Liver (tissue), 9 donors: ENCODE measurements around the gene OR1K1. TPM values are rescaled to one million over a fixed set of nuclear protein-coding genes. Genes with fewer than 3 reads are reported as not detected.

Source experiments
- DNase-seq: peaks from one replicate; pipeline ENCODE4 v3.0.0-alpha.2; 2017; ENCODE audit warnings: low spot score
- H3K27ac ChIP-seq, 2 donors: one replicate each; pipeline ENCODE4 v1.7.0; 2013; ENCODE audit warnings: inconsistent platforms in 2 of 2, low read length in 2 of 2, control low read depth in 1 of 2, low read depth in 1 of 2, mild to moderate bottlenecking in 1 of 2
- H3K27me3 ChIP-seq, 4 donors: one replicate each; pipeline versions ENCODE4 v1.6.1 to v1.7.0; 2013; ENCODE audit warnings: low read length in 3 of 4, inconsistent platforms in 1 of 4, mild to moderate bottlenecking in 1 of 4, moderate library complexity in 1 of 4; ENCODE audit not compliant: control insufficient read depth in 4 of 4, insufficient read depth in 4 of 4
- H3K36me3 ChIP-seq, 4 donors: one replicate each; pipeline versions ENCODE4 v1.6.1 to v1.7.0; 2013; ENCODE audit warnings: low read length in 3 of 4, mild to moderate bottlenecking in 3 of 4, low read depth in 1 of 4, moderate library complexity in 1 of 4; ENCODE audit not compliant: control insufficient read depth in 4 of 4, insufficient read depth in 3 of 4
- H3K4me1 ChIP-seq, 4 donors: one replicate each; pipeline versions ENCODE4 v1.6.1 to v1.7.0; 2013; ENCODE audit warnings: low read length in 3 of 4, mild to moderate bottlenecking in 3 of 4, moderate library complexity in 1 of 4; ENCODE audit not compliant: control insufficient read depth in 4 of 4, insufficient read depth in 4 of 4
- H3K4me3 ChIP-seq, 3 donors: one replicate each; pipeline versions ENCODE4 v1.6.1 to v1.7.0; 2013; ENCODE audit warnings: low read length in 3 of 3, control low read depth in 1 of 3, low read depth in 1 of 3, mild to moderate bottlenecking in 1 of 3
- H3K9ac ChIP-seq, 2 donors: one replicate each; pipeline ENCODE4 v1.7.0; 2013; ENCODE audit warnings: low read length in 2 of 2, mild to moderate bottlenecking in 2 of 2, moderate library complexity in 2 of 2, control low read depth in 1 of 2, low read depth in 1 of 2
- H3K9me3 ChIP-seq, 4 donors: one replicate each; pipeline versions ENCODE4 v1.6.1 to v1.7.0; 2013; ENCODE audit warnings: low read length in 3 of 4; ENCODE audit not compliant: control insufficient read depth in 4 of 4
- ATF3 ChIP-seq: IDR thresholded peaks from 2 replicates; pipeline ENCODE4 v1.6.1; 2016; ENCODE audit warnings: antibody characterized with exemption
- EGR1 ChIP-seq, 2 donors: IDR thresholded peaks; 2 replicates each; pipeline ENCODE4 v1.6.1; 2016 to 2018; ENCODE audit warnings: antibody characterized with exemption in 2 of 2, low read depth in 2 of 2
- FOXA1 ChIP-seq: IDR thresholded peaks from 2 replicates; pipeline ENCODE4 v1.6.1; 2016; ENCODE audit warnings: antibody characterized with exemption
- FOXA2 ChIP-seq: IDR thresholded peaks from 2 replicates; pipeline ENCODE4 v1.6.1; 2016; ENCODE audit warnings: antibody characterized with exemption
- GABPA ChIP-seq, 2 donors: IDR thresholded peaks in 1 of 2; conservative IDR thresholded peaks in 1 of 2; 2 replicates each; pipeline ENCODE4 v1.6.1; 2016; ENCODE audit warnings: antibody characterized with exemption in 2 of 2, mild to moderate bottlenecking in 1 of 2, moderate library complexity in 1 of 2
- HNF4A ChIP-seq, 2 donors: conservative IDR thresholded peaks; 2 replicates each; pipeline ENCODE4 v1.6.1; 2016; ENCODE audit warnings: antibody characterized with exemption in 2 of 2, mild to moderate bottlenecking in 2 of 2
- HNF4G ChIP-seq: IDR thresholded peaks from 2 replicates; pipeline ENCODE4 v1.6.1; 2016; ENCODE audit warnings: antibody characterized with exemption
- JUND ChIP-seq, 2 donors: IDR thresholded peaks; 2 replicates each; pipeline ENCODE4 v1.6.1; 2016; ENCODE audit warnings: antibody characterized with exemption in 2 of 2
- NR2F2 ChIP-seq: IDR thresholded peaks from 2 replicates; pipeline ENCODE4 v1.6.1; 2016; ENCODE audit warnings: antibody characterized with exemption
- RAD21 ChIP-seq, 2 donors: IDR thresholded peaks; 2 replicates each; pipeline ENCODE4 v1.6.1; 2016; ENCODE audit warnings: antibody characterized with exemption in 2 of 2, mild to moderate bottlenecking in 2 of 2
- REST ChIP-seq: IDR thresholded peaks from 2 replicates; pipeline ENCODE4 v1.6.1; 2016; ENCODE audit warnings: antibody characterized with exemption, mild to moderate bottlenecking
- RXRA ChIP-seq, 2 donors: IDR thresholded peaks; 2 replicates each; pipeline ENCODE4 v1.6.1; 2017 to 2018; ENCODE audit warnings: antibody characterized with exemption in 2 of 2, mild to moderate bottlenecking in 1 of 2
- SP1 ChIP-seq: IDR thresholded peaks from 2 replicates; pipeline ENCODE4 v1.6.1; 2018; ENCODE audit warnings: antibody characterized with exemption, mild to moderate bottlenecking
- TAF1 ChIP-seq: conservative IDR thresholded peaks from 2 replicates; pipeline ENCODE4 v1.6.1; 2016; ENCODE audit warnings: antibody characterized with exemption, mild to moderate bottlenecking
- YY1 ChIP-seq: IDR thresholded peaks from 2 replicates; pipeline ENCODE4 v1.6.1; 2016; ENCODE audit warnings: antibody characterized with exemption, mild to moderate bottlenecking
- ZBTB33 ChIP-seq: IDR thresholded peaks from 2 replicates; pipeline ENCODE4 v1.6.1; 2016; ENCODE audit warnings: antibody characterized with exemption
- WGBS: extraction: QIAGEN DNeasy Blood & Tissue Kit; methylation state at CpG from one replicate; pipeline ENCODE4 v1.1.7; 2013; 5-methylcytosine and 5-hydroxymethylcytosine counted together
- polyA plus RNA-seq, 2 donors: library from polyadenylated mRNA; stranded (reverse) in 1 of 2; unstranded in 1 of 2; fragments of 200-250 nt in 1 of 2; fragments of >200 nt in 1 of 2; fragmentation: Nextera tagmentation in 1 of 2; extraction: Ambion mirVana in 1 of 2; gene quantifications; one replicate each; pipeline versions ENCODE4 v1.2.1 to v1.2.3, GENCODE V29; 2013 to 2015
- total RNA-seq, 2 donors: library from RNA; depleted of rRNA; stranded (reverse); fragments of >200 nt; gene quantifications; one replicate each; pipeline ENCODE4 v1.2.3, GENCODE V29; 2014
- TF ChIP-seq, protein P1 (sequence below): IDR thresholded peaks from 2 replicates; pipeline ENCODE4 v1.6.1; 2016; ENCODE audit warnings: antibody characterized with exemption
- TF ChIP-seq, protein P2 (sequence below): fragments of 150-350 bp; IDR thresholded peaks from 2 replicates; pipeline ENCODE4 v1.5.1; 2017; ENCODE audit warnings: improper control_type of control experiment, low read depth, low read length; ENCODE audit not compliant: missing input control
- donor health status: healthy.
- donor health status: healthy.
- donor health status: healthy.
- donor health status: healthy.
- donor health status: healthy.

Gene OR1K1
- total and polyA plus RNA-seq, 4 donors: not detected

DNA sequence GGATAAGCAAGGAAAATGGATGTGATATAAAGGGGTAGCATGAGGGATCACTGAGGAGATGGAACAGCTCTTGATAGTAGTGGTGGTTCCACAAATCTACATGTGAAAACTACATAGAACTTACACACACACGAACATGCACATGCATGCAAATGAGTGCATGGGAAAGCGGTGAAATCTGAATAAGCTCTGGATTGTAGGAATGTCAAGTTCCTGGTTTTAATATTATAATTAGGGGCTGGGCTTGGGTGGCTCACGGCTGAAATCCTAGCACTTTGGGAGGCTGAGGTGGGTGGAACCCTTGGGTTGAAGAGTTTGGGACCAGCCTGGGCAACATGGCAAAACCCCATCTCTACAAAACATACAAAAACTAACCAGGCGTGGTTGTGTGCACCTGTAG, 41.6 kb downstream of the OR1K1 start:
- DNase-seq: no peak
- H3K4me1 ChIP-seq: no peaks in the 10 kb centered on the region
- H3K36me3 ChIP-seq: peaks cover 0 to 4% (median 2%) of the 10 kb centered on the region in 4 donors
- no peak overlapping the region for H3K27ac ChIP-seq
- H3K4me3 ChIP-seq: no peak overlapping the region
- WGBS: 77% methylated on average over 4 of the region's 4 CpGs
- no peaks in the 10 kb centered on the region for H3K9me3 ChIP-seq
- TF ChIP-seq ZBTB33: no peak
- TF ChIP-seq, protein P1, sequence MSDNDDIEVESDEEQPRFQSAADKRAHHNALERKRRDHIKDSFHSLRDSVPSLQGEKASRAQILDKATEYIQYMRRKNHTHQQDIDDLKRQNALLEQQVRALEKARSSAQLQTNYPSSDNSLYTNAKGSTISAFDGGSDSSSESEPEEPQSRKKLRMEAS: no peak
- H3K27me3 ChIP-seq: no peaks in the 10 kb centered on the region
- no peak overlapping the region for H3K9ac ChIP-seq

DNA sequence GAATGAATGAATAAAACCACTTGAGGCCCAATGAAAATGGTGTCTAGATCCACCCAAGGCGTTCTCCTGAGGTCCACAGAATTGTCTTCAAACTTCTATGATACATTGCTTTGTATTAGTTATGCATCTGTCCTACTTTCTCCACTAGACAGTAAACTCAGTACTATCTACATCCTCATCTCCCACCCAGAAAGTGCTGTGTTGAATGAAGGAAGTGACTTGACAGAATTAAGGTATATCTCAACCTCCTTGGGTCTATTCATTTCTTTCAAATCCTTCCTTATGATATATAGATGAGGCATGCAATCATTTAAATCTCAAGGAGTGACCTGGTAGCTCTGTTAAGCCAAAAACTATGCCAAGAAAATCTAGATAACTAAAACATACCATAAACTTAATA, 44.2 kb downstream of the OR1K1 start:
- H3K4me3 ChIP-seq: no peak overlapping the region
- H3K4me1 ChIP-seq: no peaks in the 10 kb centered on the region
- no peaks in the 10 kb centered on the region for H3K27me3 ChIP-seq
- peaks cover 2 to 18% (median 16%) of the 10 kb centered on the region in 4 donors for H3K36me3 ChIP-seq
- TF ChIP-seq, protein P1: no peak
- TF ChIP-seq FOXA2: no peak
- TF ChIP-seq, protein P2, sequence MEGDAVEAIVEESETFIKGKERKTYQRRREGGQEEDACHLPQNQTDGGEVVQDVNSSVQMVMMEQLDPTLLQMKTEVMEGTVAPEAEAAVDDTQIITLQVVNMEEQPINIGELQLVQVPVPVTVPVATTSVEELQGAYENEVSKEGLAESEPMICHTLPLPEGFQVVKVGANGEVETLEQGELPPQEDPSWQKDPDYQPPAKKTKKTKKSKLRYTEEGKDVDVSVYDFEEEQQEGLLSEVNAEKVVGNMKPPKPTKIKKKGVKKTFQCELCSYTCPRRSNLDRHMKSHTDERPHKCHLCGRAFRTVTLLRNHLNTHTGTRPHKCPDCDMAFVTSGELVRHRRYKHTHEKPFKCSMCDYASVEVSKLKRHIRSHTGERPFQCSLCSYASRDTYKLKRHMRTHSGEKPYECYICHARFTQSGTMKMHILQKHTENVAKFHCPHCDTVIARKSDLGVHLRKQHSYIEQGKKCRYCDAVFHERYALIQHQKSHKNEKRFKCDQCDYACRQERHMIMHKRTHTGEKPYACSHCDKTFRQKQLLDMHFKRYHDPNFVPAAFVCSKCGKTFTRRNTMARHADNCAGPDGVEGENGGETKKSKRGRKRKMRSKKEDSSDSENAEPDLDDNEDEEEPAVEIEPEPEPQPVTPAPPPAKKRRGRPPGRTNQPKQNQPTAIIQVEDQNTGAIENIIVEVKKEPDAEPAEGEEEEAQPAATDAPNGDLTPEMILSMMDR: no peak
- DNase-seq: no peak
- no peak overlapping the region for H3K9ac ChIP-seq
- 94% methylated on average over 1 of the region's 1 CpG for WGBS
- H3K9me3 ChIP-seq: no peaks in the 10 kb centered on the region
- no peak overlapping the region for H3K27ac ChIP-seq

DNA sequence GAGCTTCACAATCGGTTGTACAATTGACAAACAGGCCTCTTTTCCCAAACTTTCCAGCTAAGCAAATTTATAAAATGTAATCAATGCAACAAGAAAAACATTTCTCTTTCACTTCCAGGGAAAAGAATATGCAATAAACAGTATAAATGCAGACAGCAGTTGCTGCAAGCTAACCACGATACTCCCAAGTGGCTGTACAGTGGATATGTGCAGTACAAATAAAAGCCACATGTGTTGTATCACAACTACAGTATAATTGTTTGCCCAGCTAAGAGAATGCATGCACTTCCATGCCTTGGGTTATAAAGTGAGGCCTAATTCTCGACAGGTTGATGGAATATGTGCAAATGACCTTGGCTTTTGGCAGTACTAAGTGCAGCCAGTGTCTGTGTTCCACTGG, 45.2 kb downstream of the OR1K1 start:
- DNase-seq: no peak
- H3K36me3 ChIP-seq: peaks cover 4 to 23% (median 19%) of the 10 kb centered on the region in 4 donors
- H3K9ac ChIP-seq: no peak overlapping the region
- no peak overlapping the region for H3K27ac ChIP-seq
- no peaks in the 10 kb centered on the region for H3K27me3 ChIP-seq
- no peaks in the 10 kb centered on the region for H3K4me1 ChIP-seq
- no peaks in the 10 kb centered on the region for H3K9me3 ChIP-seq
- H3K4me3 ChIP-seq: no peak overlapping the region
- 94% methylated on average over 3 of the region's 3 CpGs for WGBS
- TF ChIP-seq, protein P1: no peak
- TF ChIP-seq SP1 (no peak), FOXA1 (no peak), REST (no peak), RXRA (IDR thresholded peaks at IDR 0.05) (no peak), EGR1 (IDR thresholded peaks at IDR 0.05; ENCODE audit: low read depth in 2 of 2) (no peak), FOXA2 (no peak), TAF1 (no peak), HNF4A (conservative IDR thresholded peaks at IDR 0.05) (no peak), JUND (IDR thresholded peaks at IDR 0.05) (no peak), GABPA (IDR thresholded peaks at IDR 0.05 in 1 of 2, conservative IDR thresholded peaks at IDR 0.05 in 1 of 2) (no peak), ZBTB33 (no peak), HNF4G (no peak), ATF3 (no peak), NR2F2 (no peak), YY1 (no peak), RAD21 (IDR thresholded peaks at IDR 0.05) (no peak)
